Measurements from ENCODE around the gene PRR13. TPM values are rescaled to one million over a fixed set of nuclear protein-coding genes. Genes with fewer than 3 reads are reported as not detected.

PRR13 gene
- total and polyA plus RNA-seq, 9 of the 15 experiments (the other 6 are each of a cell fraction or from before 2014, with no cell fraction given): 117 to 835 (median 285) TPM

DNA sequence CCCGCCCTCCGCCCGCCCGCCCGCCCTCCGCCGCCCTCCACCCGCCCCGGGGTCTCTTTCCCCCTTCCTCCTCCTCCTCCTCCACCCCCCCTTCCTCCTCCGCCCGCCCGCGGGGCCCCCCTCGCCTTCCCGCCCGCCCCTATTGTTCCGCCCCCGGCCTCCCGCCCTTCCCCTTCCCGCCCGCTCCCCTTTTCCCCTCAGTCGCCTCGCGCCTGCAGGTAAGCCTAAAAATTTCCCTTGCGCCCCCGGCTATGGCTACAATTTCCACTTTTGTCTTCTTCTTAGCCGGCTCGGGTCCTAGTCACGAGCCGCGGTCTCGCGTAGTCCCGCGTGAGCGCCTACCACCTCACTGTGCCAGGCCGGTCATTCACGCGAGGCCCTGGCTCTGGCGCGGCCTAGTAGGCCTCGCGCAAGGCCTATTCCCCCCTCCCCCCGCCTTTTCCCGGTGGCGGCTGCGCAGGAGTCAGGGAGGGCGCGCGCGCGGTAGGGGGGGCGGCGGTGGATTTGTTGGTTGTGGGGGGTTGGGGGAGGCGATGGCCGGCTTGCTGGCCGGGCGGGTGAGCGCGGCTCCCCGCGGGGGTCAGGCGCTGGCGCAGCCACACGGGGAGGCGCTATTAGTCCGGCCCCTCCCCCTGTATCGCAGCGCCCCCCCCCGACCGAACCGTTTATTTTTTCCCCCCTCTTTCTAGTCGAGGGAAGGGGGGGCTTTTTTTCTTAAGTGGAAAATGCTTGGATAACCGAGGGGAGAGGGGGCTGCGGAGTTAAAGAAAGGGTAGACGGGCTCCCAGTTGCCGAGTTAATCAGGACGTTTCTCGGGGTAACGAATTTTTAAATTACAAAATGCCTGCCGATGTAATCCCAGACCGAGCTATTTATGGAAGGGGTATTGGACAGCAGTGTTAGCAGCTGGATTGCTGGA is 10.9 kb downstream of the PRR13 start:
- DNase-seq (ENCODE audit: extremely low read depth in 1 of 4, low spot score in 3 of 4) (peak; percentile 86 to 94 (median 90)), FAIRE-seq (no peak), ATAC-seq (peak; percentile 89)
- BruUV-seq (replicated peaks): no TSS peak
- in situ Hi-C loops (cut with MboI): no loop called here
- ChIA-PET POLR2A (interaction anchor here (0.7 to 3.9 kb wide), 12 partner anchors 8 to 404 kb away, joined by 3 to 39 read pairs (median 4); partner anchors contain the start of gene TARBP2), CTCF (ENCODE audit: low intra/inter-chr PET ratio) (interaction anchor here (0.6 to 1.9 kb wide), 3 partner anchors 100 to 167 kb away, joined by 3 to 7 read pairs (median 6); no protein-coding TSS in a partner anchor)
- peak overlapping the region; percentile 98 for H3K27ac ChIP-seq (ENCODE audit: extremely low read depth, low read depth, low read length)
- 0 out of 2 replicates have a peak overlapping the region, but pooled peaks have one; percentile 22 for H2AFZ ChIP-seq (ENCODE audit: low read depth, low read length)
- peaks cover 28% of the 10 kb centered on the region for H4K20me1 ChIP-seq (replicated peaks; ENCODE audit: control insufficient read depth, insufficient read depth, low read length)
- peak overlapping the region; percentile 84 for H3K4me2 ChIP-seq (ENCODE audit: insufficient read depth, low read length)
- H3K4me3 ChIP-seq: peak overlapping the region; percentile 98
- peaks cover 4% of the 10 kb centered on the region for H3K9me1 ChIP-seq (ENCODE audit: control insufficient read depth, insufficient read depth, low read length)
- peak overlapping the region; percentile 91 to 100 for H3K9ac ChIP-seq (ENCODE audit: insufficient read depth in 1 of 2, low read depth in 2 of 2, low read length in 2 of 2)
- H3K4me1 ChIP-seq (replicated peaks in 1 of 2; ENCODE audit: control insufficient read depth in 2 of 2, insufficient read depth in 2 of 2, low read length in 2 of 2): peaks cover 0 to 17% of the 10 kb centered on the region in 2 experiments; a peak in 3 of 5 replicates
- intact Hi-C loops (cut with micrococcal nuclease): no loop called here
- no peaks in the 10 kb centered on the region for H3K27me3 ChIP-seq (ENCODE audit: control insufficient read depth in 2 of 2, insufficient read depth in 2 of 2, low read length in 2 of 2)
- H3K79me2 ChIP-seq (ENCODE audit: control insufficient read depth, insufficient read depth, low read length): peaks cover 53% of the 10 kb centered on the region
- peaks cover 53% of the 10 kb centered on the region for H3K36me3 ChIP-seq (ENCODE audit: control insufficient read depth, insufficient read depth, low read length)
- no peaks in the 10 kb centered on the region for H3K9me3 ChIP-seq (replicated peaks; ENCODE audit: control insufficient read depth, insufficient read depth, low read depth, low read length)
- WGBS (ENCODE audit: insufficient coverage, low coverage, missing lambda C conversion rate): under 1% methylated on average over 35 of the region's 82 CpGs
- TF ChIP-seq SPI1 (IDR thresholded peaks at IDR 0.05; ENCODE audit: borderline replicate concordance, low read depth, low read length) (no peak), ZNF24 (IDR thresholded peaks at IDR 0.05) (no peak), DEAF1 (CRISPR knock-in tag; IDR thresholded peaks at IDR 0.05) (no peak), MXI1 (IDR thresholded peaks at IDR 0.05; ENCODE audit: low read depth, low read length) (no peak), ATF4 (CRISPR knock-in tag; IDR thresholded peaks at IDR 0.05) (peak; percentile 36; the same call in 1 of the 2 replicates)
- TF ChIP-seq, protein P1, sequence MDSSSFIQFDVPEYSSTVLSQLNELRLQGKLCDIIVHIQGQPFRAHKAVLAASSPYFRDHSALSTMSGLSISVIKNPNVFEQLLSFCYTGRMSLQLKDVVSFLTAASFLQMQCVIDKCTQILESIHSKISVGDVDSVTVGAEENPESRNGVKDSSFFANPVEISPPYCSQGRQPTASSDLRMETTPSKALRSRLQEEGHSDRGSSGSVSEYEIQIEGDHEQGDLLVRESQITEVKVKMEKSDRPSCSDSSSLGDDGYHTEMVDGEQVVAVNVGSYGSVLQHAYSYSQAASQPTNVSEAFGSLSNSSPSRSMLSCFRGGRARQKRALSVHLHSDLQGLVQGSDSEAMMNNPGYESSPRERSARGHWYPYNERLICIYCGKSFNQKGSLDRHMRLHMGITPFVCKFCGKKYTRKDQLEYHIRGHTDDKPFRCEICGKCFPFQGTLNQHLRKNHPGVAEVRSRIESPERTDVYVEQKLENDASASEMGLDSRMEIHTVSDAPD (CRISPR knock-in tag; IDR thresholded peaks at IDR 0.05): no peak
- TF ChIP-seq, protein P2, sequence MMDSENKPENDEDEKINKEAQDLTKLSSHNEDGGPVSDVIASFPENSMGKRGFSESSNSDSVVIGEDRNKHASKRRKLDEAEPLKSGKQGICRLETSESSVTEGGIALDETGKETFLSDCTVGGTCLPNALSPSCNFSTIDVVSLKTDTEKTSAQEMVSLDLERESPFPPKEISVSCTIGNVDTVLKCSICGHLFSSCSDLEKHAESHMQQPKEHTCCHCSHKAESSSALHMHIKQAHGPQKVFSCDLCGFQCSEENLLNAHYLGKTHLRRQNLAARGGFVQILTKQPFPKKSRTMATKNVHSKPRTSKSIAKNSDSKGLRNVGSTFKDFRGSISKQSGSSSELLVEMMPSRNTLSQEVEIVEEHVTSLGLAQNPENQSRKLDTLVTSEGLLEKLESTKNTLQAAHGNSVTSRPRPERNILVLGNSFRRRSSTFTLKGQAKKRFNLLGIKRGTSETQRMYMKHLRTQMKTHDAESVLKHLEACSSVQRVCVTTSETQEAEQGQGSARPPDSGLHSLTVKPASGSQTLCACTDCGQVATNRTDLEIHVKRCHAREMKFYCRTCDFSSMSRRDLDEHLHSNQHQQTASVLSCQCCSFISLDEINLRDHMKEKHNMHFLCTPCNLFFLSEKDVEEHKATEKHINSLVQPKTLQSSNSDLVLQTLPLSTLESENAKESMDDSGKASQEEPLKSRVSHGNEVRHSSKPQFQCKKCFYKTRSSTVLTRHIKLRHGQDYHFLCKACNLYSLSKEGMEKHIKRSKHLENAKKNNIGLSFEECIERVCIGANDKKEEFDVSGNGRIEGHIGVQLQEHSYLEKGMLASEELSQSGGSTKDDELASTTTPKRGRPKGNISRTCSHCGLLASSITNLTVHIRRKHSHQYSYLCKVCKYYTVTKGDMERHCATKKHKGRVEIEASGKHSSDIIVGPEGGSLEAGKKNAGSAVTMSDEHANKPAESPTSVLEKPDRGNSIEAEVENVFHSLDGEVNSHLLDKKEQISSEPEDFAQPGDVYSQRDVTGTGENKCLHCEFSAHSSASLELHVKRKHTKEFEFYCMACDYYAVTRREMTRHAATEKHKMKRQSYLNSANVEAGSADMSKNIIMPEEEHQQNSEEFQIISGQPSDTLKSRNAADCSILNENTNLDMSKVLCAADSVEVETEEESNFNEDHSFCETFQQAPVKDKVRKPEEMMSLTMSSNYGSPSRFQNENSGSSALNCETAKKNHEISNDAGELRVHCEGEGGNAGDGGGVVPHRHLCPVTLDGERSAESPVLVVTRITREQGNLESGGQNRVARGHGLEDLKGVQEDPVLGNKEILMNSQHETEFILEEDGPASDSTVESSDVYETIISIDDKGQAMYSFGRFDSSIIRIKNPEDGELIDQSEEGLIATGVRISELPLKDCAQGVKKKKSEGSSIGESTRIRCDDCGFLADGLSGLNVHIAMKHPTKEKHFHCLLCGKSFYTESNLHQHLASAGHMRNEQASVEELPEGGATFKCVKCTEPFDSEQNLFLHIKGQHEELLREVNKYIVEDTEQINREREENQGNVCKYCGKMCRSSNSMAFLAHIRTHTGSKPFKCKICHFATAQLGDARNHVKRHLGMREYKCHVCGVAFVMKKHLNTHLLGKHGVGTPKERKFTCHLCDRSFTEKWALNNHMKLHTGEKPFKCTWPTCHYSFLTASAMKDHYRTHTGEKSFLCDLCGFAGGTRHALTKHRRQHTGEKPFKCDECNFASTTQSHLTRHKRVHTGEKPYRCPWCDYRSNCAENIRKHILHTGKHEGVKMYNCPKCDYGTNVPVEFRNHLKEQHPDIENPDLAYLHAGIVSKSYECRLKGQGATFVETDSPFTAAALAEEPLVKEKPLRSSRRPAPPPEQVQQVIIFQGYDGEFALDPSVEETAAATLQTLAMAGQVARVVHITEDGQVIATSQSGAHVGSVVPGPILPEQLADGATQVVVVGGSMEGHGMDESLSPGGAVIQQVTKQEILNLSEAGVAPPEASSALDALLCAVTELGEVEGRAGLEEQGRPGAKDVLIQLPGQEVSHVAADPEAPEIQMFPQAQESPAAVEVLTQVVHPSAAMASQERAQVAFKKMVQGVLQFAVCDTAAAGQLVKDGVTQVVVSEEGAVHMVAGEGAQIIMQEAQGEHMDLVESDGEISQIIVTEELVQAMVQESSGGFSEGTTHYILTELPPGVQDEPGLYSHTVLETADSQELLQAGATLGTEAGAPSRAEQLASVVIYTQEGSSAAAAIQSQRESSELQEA (IDR thresholded peaks at IDR 0.05; ENCODE audit: low read depth): no peak

Data from K562 (cell line).